H9 (cell line): Measurements from ENCODE around the gene CMTM5. TPM values are rescaled to one million over a fixed set of nuclear protein-coding genes. Genes with fewer than 3 reads are reported as not detected.
A peak's percentile ranks its signal among the peaks of the same experiment; 100 is the strongest.

Source experiments
- DNase-seq: peaks from one replicate; pipeline ENCODE4 v3.0.0-alpha.2; 2017
- H2AFZ ChIP-seq: one replicate; pipeline ENCODE4 v1.6.1; 2013; ENCODE audit warnings: mild to moderate bottlenecking, low read length, control low read depth, moderate library complexity
- H2AK5ac ChIP-seq: 2 replicates; pipeline ENCODE4 v1.6.1; 2013; ENCODE audit warnings: low read length, control low read depth, mixed read lengths; ENCODE audit not compliant: insufficient read length
- H2BK120ac ChIP-seq: one replicate; pipeline ENCODE4 v1.6.1; 2013; ENCODE audit warnings: low read depth, mild to moderate bottlenecking, low read length, control low read depth, inconsistent platforms; ENCODE audit not compliant: poor library complexity, severe bottlenecking
- H2BK12ac ChIP-seq: 2 replicates; pipeline ENCODE4 v1.6.1; 2013; ENCODE audit warnings: low read length, control low read depth, mixed read lengths, low read depth; ENCODE audit not compliant: insufficient read length
- H2BK15ac ChIP-seq: 2 replicates; pipeline ENCODE4 v1.6.1; 2013; ENCODE audit warnings: low read depth, low read length, control low read depth
- H2BK20ac ChIP-seq: one replicate; pipeline ENCODE4 v1.6.1; 2013; ENCODE audit warnings: low read depth, mild to moderate bottlenecking, low read length, control low read depth, inconsistent platforms; ENCODE audit not compliant: poor library complexity, severe bottlenecking
- H2BK5ac ChIP-seq: 2 replicates; pipeline ENCODE4 v1.6.1; 2013; ENCODE audit warnings: low read length, control low read depth, mixed read lengths; ENCODE audit not compliant: insufficient read length
- H3K14ac ChIP-seq: 2 replicates; pipeline ENCODE4 v1.6.1; 2013; ENCODE audit warnings: low read length, control low read depth; ENCODE audit not compliant: insufficient read depth
- H3K18ac ChIP-seq: 2 replicates; pipeline ENCODE4 v1.6.1; 2013; ENCODE audit warnings: low read depth, mild to moderate bottlenecking, mixed read lengths, low read length, control low read depth; ENCODE audit not compliant: insufficient read length
- H3K23ac ChIP-seq: 2 replicates; pipeline ENCODE4 v1.6.1; 2013; ENCODE audit warnings: low read length, control low read depth, mixed read lengths, low read depth; ENCODE audit not compliant: insufficient read length
- H3K23me2 ChIP-seq: 2 replicates; pipeline ENCODE4 v1.6.1; 2013; ENCODE audit warnings: low read depth, mild to moderate bottlenecking, mixed read lengths, low read length, control low read depth; ENCODE audit not compliant: insufficient read length, poor library complexity, severe bottlenecking
- H3K27ac ChIP-seq: 2 replicates; pipeline ENCODE4 v1.5.1; 2013; ENCODE audit warnings: low read length, control low read depth, mixed read lengths, low read depth; ENCODE audit not compliant: insufficient read length
- H3K27me3 ChIP-seq: 2 replicates; pipeline ENCODE4 v1.6.1; 2013; ENCODE audit warnings: low read length, control low read depth, inconsistent platforms; ENCODE audit not compliant: insufficient read depth
- H3K4ac ChIP-seq: 2 replicates; pipeline ENCODE4 v1.6.1; 2013; ENCODE audit warnings: low read depth, mild to moderate bottlenecking, control low read depth, inconsistent platforms, low read length, moderate library complexity
- H3K4me1 ChIP-seq: 2 replicates; pipeline ENCODE4 v1.6.1; 2013; ENCODE audit warnings: low read length, control low read depth, inconsistent platforms; ENCODE audit not compliant: insufficient read depth
- H3K4me2 ChIP-seq: 2 replicates; pipeline ENCODE4 v1.6.1; 2013; ENCODE audit warnings: low read length, control low read depth, mixed read lengths; ENCODE audit not compliant: insufficient read length, insufficient read depth
- H3K56ac ChIP-seq: 2 replicates; pipeline ENCODE4 v1.6.1; 2013; ENCODE audit warnings: low read depth, mild to moderate bottlenecking, mixed read lengths, low read length, control low read depth; ENCODE audit not compliant: insufficient read length
- H3K79me1 ChIP-seq: 2 replicates; pipeline ENCODE4 v1.6.1; 2013; ENCODE audit warnings: low read depth, mild to moderate bottlenecking, moderate library complexity, low read length, control low read depth, inconsistent platforms; ENCODE audit not compliant: insufficient read depth, poor library complexity, severe bottlenecking
- H3K79me2 ChIP-seq: 2 replicates; pipeline ENCODE4 v1.6.1; 2013; ENCODE audit warnings: low read length, control low read depth, inconsistent platforms; ENCODE audit not compliant: insufficient read depth
- H3K9ac ChIP-seq: 2 replicates; pipeline ENCODE4 v1.6.1; 2013; ENCODE audit warnings: low read length, control low read depth, mixed read lengths; ENCODE audit not compliant: insufficient read length; ENCODE audit errors: extremely low read depth
- H3K9me3 ChIP-seq: one replicate; pipeline ENCODE4 v1.6.1; 2013; ENCODE audit warnings: low read depth, low read length, inconsistent platforms; ENCODE audit not compliant: control insufficient read depth
- H3T11ph ChIP-seq: one replicate; pipeline ENCODE4 v1.6.1; 2013; ENCODE audit warnings: mild to moderate bottlenecking, low read length, control low read depth, inconsistent platforms
- H4K20me1 ChIP-seq: one replicate; pipeline ENCODE4 v1.6.1; 2013; ENCODE audit not compliant: control insufficient read depth, insufficient read length, insufficient read depth
- H4K5ac ChIP-seq: 2 replicates; pipeline ENCODE4 v1.6.1; 2013; ENCODE audit warnings: low read depth, mild to moderate bottlenecking, mixed read lengths, low read length, control low read depth; ENCODE audit not compliant: insufficient read length
- H4K8ac ChIP-seq: replicated peaks from 2 replicates; pipeline ENCODE4 v1.6.1; 2013; ENCODE audit warnings: low read length, control low read depth, mixed read lengths, low read depth; ENCODE audit not compliant: insufficient read length
- H4K91ac ChIP-seq: 2 replicates; pipeline ENCODE4 v1.6.1; 2013; ENCODE audit warnings: low read depth, mild to moderate bottlenecking, moderate library complexity, mixed read lengths, low read length, control low read depth; ENCODE audit not compliant: insufficient read length
- H3K27ac Mint-ChIP-seq, 3 experiments: 2 replicates in 2 of 3; 3 replicates in 1 of 3; pipeline ENCODE4 v1.8.0; 2020 to 2021; ENCODE audit warnings: mixed read lengths in 3 of 3, mild to moderate bottlenecking in 1 of 3, moderate library complexity in 1 of 3
- H3K27me3 Mint-ChIP-seq: 2 replicates; pipeline ENCODE4 v1.8.0; 2021; ENCODE audit warnings: low read depth, mild to moderate bottlenecking, moderate library complexity, mixed read lengths
- H3K36me3 Mint-ChIP-seq, 3 experiments: 2 replicates in 2 of 3; 3 replicates in 1 of 3; pipeline ENCODE4 v1.8.0; 2020 to 2021; ENCODE audit warnings: low read depth in 3 of 3, mixed read lengths in 3 of 3; ENCODE audit not compliant: insufficient read depth in 1 of 3
- H3K4me1 Mint-ChIP-seq, 2 experiments: 2 replicates each; pipeline ENCODE4 v1.8.0; 2020; ENCODE audit warnings: mixed read lengths in 2 of 2
- H3K4me3 Mint-ChIP-seq, 2 experiments: 2 replicates in 1 of 2; 3 replicates in 1 of 2; pipeline ENCODE4 v1.8.0; 2020 to 2021; ENCODE audit warnings: mild to moderate bottlenecking in 2 of 2, mixed read lengths in 2 of 2, moderate library complexity in 1 of 2
- H3K9me3 Mint-ChIP-seq, 2 experiments: 2 replicates in 1 of 2; 3 replicates in 1 of 2; pipeline ENCODE4 v1.8.0; 2020; ENCODE audit warnings: mild to moderate bottlenecking in 2 of 2, mixed read lengths in 2 of 2, moderate library complexity in 1 of 2
- WGBS: extraction: QIAGEN DNeasy Blood & Tissue Kit; methylation state at CpG from one replicate; pipeline ENCODE4 v1.1.7; 2013; ENCODE audit warnings: missing lambda C conversion rate, low lambda C conversion rate, mixed read lengths; ENCODE audit not compliant: insufficient read length; ENCODE audit errors: extremely low coverage; 5-methylcytosine and 5-hydroxymethylcytosine counted together
- total RNA-seq: library from RNA; stranded (reverse); gene quantifications from 2 replicates; pipeline ENCODE4 v1.2.1, GENCODE V29; 2021
- TF ChIP-seq, protein P1 (sequence below): fragments of 200-600 bp; sonication (generic); conservative IDR thresholded peaks from 3 replicates; pipeline ENCODE4 v1.8.0; 2021; ENCODE audit warnings: antibody characterized with exemption, mild to moderate bottlenecking

The CMTM5 gene
- total RNA-seq, 1 experiment from 2014 or later = not detected

GRCh38 chr14:23379366-23380196, 2.7 kb downstream of the CMTM5 start:
- Histone ChIP-seq H3K14ac (no peak overlapping the region), H3K27me3 (no peaks in the 10 kb centered on the region; the same call in 1 of the 2 replicates), H3T11ph (no peak overlapping the region), H3K56ac (no peak overlapping the region), H4K20me1 (no peaks in the 10 kb centered on the region), H2AK5ac (no peak overlapping the region), H3K79me2 (no peaks in the 10 kb centered on the region), H3K9ac (no peak overlapping the region), H4K5ac (no peak overlapping the region), H2BK20ac (no peak overlapping the region), H4K91ac (no peak overlapping the region), H3K4ac (no peak overlapping the region), H3K18ac (no peak overlapping the region), H2BK12ac (no peak overlapping the region), H3K23ac (no peak overlapping the region), H4K8ac (no peak overlapping the region), H2BK120ac (no peak overlapping the region), H3K27ac (no peak overlapping the region), H3K79me1 (no peaks in the 10 kb centered on the region), H2BK15ac (no peak overlapping the region), H3K23me2 (no peaks in the 10 kb centered on the region), H2BK5ac (no peak overlapping the region), H3K9me3 (no peaks in the 10 kb centered on the region), H3K4me2 (no peak overlapping the region), H2AFZ (no peak overlapping the region), H3K4me1 (no peaks in the 10 kb centered on the region)
- no peak overlapping the region for H3K4me3 Mint-ChIP-seq
- peak; percentile 75 for DNase-seq
- H3K27ac Mint-ChIP-seq = peak overlapping the region in 1 of 3 experiments; percentile 67; a peak in 1 of 7 replicates
- H3K9me3 Mint-ChIP-seq = no peaks in the 10 kb centered on the region
- TF ChIP-seq, protein P1, sequence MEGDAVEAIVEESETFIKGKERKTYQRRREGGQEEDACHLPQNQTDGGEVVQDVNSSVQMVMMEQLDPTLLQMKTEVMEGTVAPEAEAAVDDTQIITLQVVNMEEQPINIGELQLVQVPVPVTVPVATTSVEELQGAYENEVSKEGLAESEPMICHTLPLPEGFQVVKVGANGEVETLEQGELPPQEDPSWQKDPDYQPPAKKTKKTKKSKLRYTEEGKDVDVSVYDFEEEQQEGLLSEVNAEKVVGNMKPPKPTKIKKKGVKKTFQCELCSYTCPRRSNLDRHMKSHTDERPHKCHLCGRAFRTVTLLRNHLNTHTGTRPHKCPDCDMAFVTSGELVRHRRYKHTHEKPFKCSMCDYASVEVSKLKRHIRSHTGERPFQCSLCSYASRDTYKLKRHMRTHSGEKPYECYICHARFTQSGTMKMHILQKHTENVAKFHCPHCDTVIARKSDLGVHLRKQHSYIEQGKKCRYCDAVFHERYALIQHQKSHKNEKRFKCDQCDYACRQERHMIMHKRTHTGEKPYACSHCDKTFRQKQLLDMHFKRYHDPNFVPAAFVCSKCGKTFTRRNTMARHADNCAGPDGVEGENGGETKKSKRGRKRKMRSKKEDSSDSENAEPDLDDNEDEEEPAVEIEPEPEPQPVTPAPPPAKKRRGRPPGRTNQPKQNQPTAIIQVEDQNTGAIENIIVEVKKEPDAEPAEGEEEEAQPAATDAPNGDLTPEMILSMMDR = peak; percentile 97
- peaks cover 9 to 22% of the 10 kb centered on the region in 2 experiments for H3K4me1 Mint-ChIP-seq
- no peaks in the 10 kb centered on the region for H3K36me3 Mint-ChIP-seq
- H3K27me3 Mint-ChIP-seq = peaks cover 70% of the 10 kb centered on the region
- no CpG with 5 or more reads among the region's 12 CpGs for WGBS
